A172 (cell line): ENCODE measurements around the gene CARD19. TPM values are rescaled to one million over a fixed set of nuclear protein-coding genes. Genes with fewer than 3 reads are reported as not detected.
A peak's percentile ranks its signal among the peaks of the same experiment; 100 is the strongest.

ENCODE experiments used
- DNase-seq: peaks from one replicate; pipeline ENCODE4 v3.0.0-alpha.2; 2015; ENCODE audit warnings: low spot score
- total RNA-seq: library from RNA; depleted of rRNA; stranded (reverse); fragments of >200 nt; shearing (Covaris generic); gene quantifications from 2 replicates; pipeline ENCODE4 v1.2.3, GENCODE V29; 2014; rRNA removed

Gene CARD19
- total RNA-seq = 51.7 and 74.8 TPM in 2 replicates

DNA sequence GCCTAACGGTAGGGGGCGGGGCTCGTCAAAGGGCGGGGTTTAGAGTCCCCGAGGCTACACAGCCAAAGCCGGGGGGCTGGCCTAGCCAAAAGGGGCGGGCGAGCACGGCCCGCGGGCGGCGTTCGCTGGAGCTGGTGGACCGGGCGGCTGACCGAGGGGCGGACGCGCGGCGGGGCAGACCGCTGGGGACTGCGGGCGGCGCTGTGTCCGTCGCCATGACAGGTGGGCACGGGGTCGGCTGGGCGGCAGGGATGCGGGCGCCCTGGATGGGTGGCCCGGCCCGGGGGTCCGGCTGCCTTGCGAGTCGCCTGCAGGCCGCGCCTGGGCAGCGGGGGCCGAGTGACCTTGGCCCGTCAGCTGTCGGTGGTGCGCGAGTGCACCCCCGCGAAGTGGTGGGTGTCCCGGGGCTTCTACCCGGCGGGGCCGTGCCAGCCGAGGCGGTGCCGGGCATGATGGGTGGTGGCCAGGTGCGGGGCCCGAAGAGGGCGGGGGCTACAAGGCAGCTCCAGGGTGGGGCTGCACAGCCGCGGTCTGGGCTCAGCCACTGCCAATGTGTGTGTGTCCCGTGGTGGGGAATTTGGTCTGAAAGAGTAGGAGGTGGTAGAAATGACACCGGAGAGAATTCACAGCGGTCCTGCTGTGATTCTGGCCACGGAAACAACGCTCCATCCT, at the start of gene CARD19:
Gene CARD19 (plus strand): TSS at position 87 of the 672 bp plus-strand sequence. CDS start 129 bp downstream, at position 216.
- peak; percentile 33 for DNase-seq

- DNase-seq = no peak
These were observed 47.2 kb upstream of the CARD19 start for GRCh38 chr9:93048566-93049448.

DNA sequence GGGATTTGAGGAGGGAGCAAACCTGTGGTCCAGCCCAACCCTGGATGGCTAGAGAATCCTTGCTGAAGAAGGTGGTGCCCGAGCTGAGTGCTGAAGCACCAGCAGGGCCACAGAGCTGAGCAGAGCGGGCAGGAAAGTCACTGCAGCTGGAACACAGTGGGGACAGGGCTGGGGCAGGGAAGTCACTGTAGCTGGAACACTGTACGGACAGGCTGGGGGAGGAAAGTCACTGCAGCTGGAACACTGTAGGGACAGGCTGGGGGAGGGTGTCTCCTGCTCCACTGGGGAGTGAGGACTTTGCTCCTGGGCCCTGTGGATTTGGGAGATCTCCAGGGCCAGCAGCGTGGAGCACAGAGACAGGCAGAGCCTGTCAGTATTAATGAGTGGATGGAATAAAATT, 46.5 kb upstream of the CARD19 start:
- no peak for DNase-seq

GRCh38 chr9:93050231-93050630, 45.8 kb upstream of the CARD19 start:
- DNase-seq = no peak

DNA sequence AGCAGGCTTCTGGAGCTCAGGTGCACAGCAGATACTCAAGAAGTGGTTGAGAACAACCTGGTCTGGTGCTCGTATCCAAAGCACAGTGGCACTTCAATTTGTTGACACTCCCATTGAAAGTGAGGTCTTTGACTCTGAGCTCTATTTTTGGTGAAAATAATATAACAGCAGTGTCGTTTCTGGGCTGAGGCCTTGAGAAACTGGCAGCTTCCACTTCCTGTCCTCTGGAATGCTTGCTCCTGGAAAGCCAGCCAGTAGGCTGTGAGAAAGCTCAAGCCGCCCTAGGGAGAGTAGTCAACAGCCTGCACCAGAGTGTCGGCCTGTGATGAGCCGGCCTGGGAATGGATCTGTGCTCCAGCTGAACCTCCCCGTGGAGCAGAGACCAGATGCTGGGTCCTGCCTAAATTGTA, 44.3 kb upstream of the CARD19 start:
- peak; percentile 29 for DNase-seq

GRCh38 chr9:93052791-93053540, 43.1 kb upstream of the CARD19 start:
- DNase-seq = no peak

GRCh38 chr9:93053781-93054331, 42.2 kb upstream of the CARD19 start:
- DNase-seq = no peak

GRCh38 chr9:93054758-93055704, 41.0 kb upstream of the CARD19 start:
- DNase-seq = no peak

DNA sequence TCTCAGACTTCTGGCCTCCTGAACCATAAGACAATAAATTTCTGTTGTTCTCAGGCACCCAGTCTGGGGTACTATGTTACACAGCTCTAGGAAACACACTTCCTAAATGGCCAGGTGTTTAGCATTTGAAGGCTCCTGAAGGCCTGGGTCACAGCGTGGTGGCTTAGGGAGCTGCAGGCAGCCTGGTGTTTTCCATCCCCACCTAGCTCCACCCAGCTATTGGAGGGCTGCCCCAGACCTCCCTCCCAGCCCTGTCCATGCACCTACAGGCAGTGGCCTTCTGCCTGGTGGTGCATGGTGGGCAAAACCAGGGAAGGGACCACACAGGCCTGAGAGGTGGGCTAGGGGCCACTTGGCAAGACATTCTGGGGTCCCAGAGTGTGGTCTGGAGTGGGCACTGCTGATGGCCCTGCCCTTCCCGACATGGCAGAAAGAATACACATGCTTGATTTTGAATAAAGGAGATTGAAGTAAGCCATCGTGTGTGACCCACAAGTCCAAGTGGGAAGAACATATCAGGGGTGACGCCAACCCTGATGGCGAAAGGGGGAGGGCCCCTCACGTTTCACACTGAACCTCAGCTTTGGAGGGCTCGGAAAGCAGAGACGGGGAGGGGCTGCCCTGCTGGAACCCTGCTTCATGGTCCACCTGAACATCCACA, 38.8 kb upstream of the CARD19 start:
- no peak for DNase-seq

DNA sequence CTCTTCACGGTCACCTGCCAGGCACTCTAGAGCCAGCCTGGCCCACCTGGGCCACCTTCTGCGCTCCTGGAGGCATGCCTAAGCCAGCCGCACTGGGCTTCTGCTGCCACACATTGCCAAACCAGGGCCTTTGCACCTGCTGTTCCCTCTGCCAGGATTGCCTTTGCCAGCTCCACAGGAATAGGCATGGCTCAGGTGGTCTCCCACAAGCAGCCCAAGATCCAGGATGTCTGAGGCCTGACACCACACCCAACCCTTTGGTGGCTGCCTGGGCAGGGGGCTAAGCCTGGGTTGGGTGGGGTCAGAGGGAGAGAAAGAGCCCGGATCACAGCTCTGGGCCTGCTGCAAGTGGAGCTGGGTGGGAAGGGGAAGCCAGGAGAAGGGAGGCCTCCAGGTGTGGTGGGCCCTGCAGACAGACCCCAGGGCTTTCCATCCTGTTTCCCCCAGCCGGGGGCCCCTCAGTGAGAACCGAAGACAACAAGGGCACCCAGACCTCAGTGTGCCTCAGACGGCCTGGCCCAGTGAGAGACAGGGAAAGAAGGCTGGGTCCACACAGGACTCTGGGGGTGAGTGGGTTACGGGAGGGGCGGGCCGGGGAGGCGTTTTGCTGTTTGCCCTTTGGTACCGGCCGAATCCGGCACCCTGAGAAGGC, 38.2 kb upstream of the CARD19 start:
- no peak for DNase-seq

GRCh38 chr9:93058355-93059010, 37.5 kb upstream of the CARD19 start, which contains the start of gene SUSD3:
TSS of gene SUSD3 (plus strand) at chr9:93058701. CDS start at chr9:93058743, 42 bp downstream.
- DNase-seq = no peak

DNA sequence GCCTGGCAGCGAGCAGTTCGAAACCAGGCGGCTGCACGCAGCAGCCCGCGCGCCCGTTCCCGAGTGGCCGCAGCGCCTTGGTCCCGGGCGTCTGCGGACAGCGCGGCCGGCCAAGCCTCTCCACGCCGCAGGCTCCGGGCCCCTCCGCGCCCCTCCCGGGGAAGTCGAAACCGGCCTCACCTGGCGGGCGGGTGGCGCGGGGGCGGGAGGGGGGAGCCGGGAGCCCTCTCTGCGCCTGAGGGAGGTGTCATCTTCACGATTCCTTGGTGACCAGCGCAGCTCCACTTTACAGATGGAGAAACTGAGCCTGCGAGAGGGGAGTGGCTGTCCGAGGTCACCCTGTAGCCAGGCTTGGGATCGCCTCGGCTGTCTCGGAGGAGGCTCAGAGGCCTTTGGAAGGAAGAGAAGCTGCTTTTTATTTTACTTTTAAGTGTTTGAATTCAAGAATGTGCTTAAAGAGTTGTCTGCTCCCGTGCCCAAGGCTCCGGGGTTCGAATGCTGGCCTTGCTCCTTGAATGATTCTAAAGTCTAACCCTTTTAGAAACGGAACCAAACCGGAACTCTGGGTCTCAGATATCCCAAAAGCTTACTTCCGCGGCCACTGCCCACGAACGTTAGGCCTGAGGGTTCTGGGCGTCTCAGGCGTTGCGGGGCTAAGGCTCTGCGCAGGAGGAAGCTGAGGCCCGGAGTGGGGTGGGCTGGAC, 36.9 kb upstream of the CARD19 start:
- no peak for DNase-seq

DNA sequence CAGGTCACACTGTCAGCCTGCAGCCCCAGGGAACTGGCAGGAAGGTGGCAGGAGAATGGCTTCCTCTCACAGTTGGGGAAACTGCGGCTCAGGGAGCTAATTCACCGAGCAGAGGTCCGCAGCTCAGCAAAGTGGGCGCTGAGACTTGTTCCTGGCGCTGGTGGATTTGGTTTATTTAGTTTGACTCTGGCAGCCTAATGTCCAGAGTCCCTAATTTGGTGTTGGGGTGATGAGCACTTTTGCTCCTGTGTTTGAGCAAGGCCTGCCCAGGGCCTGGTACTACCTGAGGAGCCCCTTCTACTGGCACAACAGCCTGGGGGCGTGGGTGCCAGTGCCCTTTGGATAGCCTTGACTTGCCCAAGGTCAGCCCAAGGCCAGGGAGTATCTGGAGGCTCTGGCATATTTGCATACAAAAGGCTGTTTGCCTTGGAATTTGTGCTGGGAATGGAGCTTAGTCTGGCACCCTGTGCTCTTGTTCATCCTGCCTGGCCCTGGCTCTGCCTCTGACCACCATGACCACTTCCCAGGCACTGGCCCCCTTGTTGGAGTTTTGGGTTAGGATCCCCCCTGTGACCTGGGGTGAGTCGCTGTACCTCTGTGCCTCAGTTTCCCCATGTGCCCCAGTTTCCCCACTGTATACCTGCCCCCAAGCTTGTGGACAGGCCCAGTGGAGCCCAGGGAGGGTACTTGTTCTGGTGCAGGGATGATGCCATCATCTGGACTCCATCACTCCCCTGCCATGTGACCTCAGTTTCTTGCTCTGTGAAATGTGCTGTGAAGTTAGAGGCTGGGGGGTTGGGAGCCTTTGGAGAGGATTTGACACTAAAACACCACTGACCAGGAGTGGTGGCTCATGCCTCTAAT, 36.1 kb upstream of the CARD19 start:
- DNase-seq = no peak

DNA sequence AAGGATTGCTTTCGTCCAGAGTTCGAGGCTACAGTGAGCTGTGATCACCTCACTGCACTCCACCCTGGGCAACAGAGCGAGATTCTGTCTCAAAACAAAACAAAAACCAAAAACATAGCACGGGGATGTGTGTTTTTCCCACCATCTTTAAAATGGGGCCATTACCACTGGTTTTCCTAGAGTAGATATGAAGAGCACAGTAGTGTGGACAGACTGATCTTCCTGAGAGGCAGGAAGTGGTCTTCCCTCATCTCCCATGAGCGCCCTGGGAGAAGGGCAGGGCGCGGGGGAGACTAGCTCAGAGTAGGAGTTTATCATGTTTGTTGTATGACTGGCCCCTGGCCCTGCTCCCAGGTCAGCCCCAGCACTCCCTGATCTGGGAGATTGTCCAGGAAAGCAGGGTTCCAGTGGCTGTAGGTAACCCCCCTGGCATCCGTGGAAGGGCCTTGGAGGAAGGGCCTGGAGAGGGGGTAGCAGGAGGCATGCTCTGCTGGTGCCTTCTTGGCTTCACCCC, 35.2 kb upstream of the CARD19 start:
- DNase-seq = peak; percentile 78

- no peak for DNase-seq
These were observed 34.7 kb upstream of the CARD19 start for GRCh38 chr9:93061260-93061751.

DNA sequence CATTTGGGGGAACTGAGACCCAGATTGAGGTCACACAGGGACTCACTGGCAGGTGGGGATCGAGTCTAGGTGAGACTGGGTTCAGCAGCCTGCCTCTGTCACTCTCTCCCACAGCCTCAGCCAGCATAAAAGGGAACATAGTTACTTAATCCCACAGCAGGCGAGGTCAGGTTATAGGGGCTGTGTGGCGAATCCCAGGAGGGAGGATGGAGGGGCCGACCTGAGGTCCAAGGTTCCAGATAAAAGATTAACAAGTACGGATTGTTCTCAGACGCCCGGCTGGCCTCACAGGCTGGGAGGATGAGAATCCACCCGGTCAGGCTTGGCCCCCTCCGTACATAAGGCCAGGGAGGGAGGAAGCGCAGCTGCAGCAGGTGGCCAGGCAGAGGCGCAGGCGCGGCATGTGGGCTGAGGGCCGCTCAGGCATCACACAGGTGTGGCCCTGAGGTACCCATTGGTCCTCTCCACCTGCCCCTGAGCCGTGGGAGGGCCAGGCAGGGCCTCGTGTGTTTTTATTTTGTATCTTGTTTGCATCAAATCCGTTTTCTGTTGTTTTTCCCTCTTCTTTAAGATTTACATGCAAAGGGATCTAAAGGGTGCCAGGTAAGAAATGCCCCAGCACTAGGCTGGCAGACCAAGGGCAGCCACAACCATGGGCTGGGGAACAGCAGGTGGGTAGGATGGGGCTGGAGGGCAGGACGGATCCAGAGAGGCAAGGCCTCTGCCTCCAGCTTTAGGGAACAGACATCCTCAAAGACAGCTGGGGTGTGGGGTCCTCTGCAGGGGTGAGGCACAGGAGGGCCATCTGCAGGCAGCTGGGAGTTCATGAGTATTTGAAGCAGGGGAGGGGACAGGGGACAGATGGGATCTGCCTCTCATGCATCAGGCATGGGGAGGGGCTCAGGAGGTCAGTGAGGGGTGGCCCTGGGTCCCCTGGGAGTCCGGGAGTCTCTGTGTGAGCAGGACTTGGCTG, 33.9 kb upstream of the CARD19 start:
- no peak for DNase-seq
